SU-DHL-6 (cell line): ENCODE data around the gene HJV.

Source experiments
- CTCF ChIP-seq: fragments of 200-600 bp; sonication (generic); IDR thresholded peaks from one replicate; pipeline ENCODE4 v1.5.1; 2017; ENCODE audit warnings: antibody characterized with exemption, mild to moderate bottlenecking, low read length, moderate library complexity; ENCODE audit not compliant: insufficient read depth, poor library complexity, severe bottlenecking
- EZH2phosphoT487 ChIP-seq: fragments of 200-600 bp; sonication (generic), shearing (Covaris generic); conservative IDR thresholded peaks from 2 replicates; pipeline ENCODE4 v1.6.1; 2018; ENCODE audit warnings: mild to moderate bottlenecking, antibody characterized with exemption, low read length, moderate library complexity, mixed read lengths

GRCh38 chr1:146039844-146040194 is 18.3 kb upstream of the HJV start:
- no peak for TF ChIP-seq CTCF
- TF ChIP-seq EZH2phosphoT487 = no peak
